HT1080 (cell line): ENCODE results near the gene BEGAIN. TPM values are rescaled to one million over a fixed set of nuclear protein-coding genes. Genes with fewer than 3 reads are reported as not detected.
A peak's percentile ranks its signal among the peaks of the same experiment; 100 is the strongest.
"Not testable (repeated sequence)": the region's sequence is repeated elsewhere in the genome, so short reads cannot be mapped to it uniquely, and the experiment has no call there.

Source experiments
- DNase-seq: peaks from one replicate; pipeline ENCODE4 v3.0.0-alpha.2; 2015; ENCODE audit warnings: low read depth
- total RNA-seq: library from RNA; depleted of rRNA; stranded (reverse); fragments of >200 nt; shearing (Covaris generic); gene quantifications from 2 replicates; pipeline ENCODE4 v1.2.3, GENCODE V29; 2014

The BEGAIN gene
- total RNA-seq, 1 experiment from 2014 or later: 0.35 TPM

DNA sequence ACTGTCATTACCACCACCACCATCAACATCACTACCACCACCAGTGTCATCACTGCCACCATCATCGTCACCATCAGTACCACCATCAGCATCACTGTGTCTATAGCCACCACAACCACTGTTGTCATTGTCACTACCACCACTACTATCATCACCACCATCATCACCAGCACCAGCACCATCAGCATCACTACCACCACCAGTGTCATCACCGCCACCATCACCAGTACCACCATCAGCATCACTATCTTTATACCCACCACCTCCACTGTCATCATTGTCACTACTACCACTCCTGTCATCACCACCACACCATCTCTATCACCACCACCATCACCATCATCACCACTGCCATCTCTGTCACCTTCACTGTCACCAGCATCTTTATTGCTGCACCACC lies 60.6 kb downstream of the BEGAIN start:
- DNase-seq: no peak

GRCh38 chr14:100526057-100526456 lies 61.2 kb downstream of the BEGAIN start:
- no peak for DNase-seq

DNA sequence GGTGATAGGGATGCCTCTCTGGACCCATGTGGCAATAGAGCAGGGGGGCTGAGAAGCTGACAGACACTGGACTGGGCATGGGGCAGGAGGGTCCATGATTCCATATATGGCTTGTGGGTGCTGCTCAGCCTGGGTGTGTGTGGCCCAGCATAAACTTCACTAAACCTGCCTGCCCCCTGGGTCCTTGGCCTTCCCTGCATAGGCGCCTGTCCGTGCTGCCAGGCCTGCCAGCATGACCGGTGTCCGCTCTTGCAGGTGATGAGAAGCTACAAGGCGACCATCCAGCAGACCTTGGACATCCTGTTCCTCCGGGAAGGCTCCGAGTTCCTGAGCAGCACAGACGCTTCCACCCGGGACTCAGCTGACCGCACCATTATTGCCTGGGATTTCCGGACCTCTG lies 61.6 kb downstream of the BEGAIN start:
- no peak for DNase-seq

DNA sequence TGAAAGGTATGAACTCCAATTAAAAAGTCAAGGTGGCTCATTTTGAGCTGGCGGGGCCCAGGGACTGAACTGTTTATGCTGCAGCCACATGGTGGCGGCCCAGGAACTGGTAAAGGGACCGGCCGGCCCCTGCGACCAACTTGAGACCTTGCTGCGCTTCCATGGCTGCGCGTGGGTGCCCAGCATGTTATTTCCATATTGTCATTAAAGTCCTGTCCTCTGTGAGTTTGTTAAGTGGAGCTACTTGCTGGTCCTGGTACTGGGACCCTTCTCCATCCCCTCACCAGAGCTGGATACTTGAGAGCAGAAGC lies 62.3 kb downstream of the BEGAIN start:
- no peak for DNase-seq

GRCh38 chr14:100524233-100524932 lies 62.8 kb downstream of the BEGAIN start:
- no peak for DNase-seq

DNA sequence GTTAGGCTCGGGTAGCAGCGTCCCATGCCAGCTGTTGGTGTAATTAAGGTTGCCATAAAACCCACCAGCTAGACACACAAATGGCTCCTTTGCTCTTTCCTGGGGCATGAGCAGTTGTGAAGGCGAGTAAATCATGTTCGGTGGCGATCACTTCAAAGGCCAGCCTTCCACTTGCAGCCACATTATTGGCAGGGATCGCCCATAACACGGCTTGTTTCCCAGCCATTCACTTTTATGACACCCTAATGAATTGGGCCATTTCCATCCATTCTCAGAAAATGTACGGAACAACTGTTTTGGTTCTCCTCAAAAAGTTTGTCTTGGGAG lies 63.4 kb downstream of the BEGAIN start:
- DNase-seq: no peak

- no peak for DNase-seq
Measured at GRCh38 chr14:100523131-100523842, 63.9 kb downstream of the BEGAIN start.

DNA sequence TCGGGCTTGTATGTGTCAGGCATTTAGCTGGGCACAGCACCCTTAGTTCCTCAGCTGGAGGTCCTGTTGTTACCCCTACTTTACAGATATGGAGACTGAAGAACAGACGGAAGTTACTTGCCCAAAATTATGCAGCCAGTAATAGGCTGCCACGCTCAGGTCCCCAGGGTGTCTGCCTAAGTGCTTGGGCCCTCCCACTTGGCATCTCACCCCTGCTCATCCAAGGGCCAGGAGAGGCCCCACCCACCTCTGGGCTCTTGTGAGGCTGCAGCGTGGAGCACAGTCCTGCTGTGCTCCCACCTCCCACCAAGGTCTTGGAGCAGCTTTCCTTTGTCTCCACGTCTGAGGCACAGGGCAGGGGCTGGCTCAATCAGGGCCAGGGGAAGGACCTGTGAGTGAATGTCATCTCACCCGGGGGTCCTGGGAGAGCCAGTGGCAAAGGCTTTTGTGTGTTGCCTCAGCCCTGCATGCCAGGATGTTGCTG lies 64.6 kb downstream of the BEGAIN start:
- no peak for DNase-seq

DNA sequence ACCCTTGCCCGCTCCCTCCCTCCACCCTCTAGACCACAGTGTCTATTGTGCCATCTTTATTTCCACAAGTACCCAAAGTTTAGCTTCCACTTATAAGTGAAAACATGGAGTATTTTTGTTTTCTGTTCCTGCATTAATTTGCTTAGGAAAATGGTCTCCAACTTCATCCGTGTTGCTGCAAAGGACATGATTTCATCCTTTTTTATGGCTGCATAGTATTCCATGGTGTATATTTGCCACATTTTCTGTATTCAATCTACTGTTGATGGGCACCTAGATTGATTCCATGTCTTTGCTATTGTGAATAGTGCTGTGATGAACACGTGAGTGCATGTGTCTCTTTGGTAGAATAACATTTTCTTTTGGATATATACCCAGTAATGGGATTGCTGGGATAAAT lies 81.2 kb downstream of the BEGAIN start:
- not testable (repeated sequence) for DNase-seq

- peak; percentile 69 for DNase-seq
Measured at GRCh38 chr14:100504372-100505078, 82.7 kb downstream of the BEGAIN start.

- DNase-seq: no peak
Measured at GRCh38 chr14:100503251-100503650, 84.0 kb downstream of the BEGAIN start.

DNA sequence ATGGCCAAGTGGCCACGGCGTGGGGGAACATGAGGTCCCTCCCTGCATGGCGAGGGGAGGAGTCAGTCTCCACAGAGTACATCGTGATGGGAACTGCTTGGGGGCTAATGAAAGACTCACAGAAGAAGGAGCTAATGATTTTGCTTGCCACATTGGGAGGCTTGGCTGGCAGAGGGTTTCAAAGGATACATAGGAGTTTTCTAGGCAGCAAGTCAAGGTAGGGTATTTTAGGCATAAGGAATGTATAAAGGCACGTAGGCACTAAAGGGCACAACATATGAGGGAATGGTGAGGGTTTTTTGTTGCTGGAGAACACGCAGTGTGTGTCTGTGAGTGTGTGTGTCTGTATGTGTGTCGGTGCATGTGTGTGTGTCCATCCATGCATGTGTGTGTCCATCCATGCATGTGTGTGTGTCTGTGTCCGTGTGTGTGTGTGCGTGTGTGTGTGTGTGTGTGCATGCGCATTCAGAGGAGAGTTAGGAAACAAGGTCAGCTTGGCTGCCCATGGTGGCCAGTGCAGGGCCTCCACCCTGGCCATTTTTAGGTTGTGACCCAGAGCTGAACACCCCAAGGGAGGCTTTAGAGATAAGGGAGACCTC lies 84.5 kb downstream of the BEGAIN start:
- DNase-seq: no peak

GRCh38 chr14:100500128-100500527 lies 87.1 kb downstream of the BEGAIN start:
- no peak for DNase-seq

- no peak for DNase-seq
Measured at GRCh38 chr14:100498068-100498467, 89.1 kb downstream of the BEGAIN start.

DNA sequence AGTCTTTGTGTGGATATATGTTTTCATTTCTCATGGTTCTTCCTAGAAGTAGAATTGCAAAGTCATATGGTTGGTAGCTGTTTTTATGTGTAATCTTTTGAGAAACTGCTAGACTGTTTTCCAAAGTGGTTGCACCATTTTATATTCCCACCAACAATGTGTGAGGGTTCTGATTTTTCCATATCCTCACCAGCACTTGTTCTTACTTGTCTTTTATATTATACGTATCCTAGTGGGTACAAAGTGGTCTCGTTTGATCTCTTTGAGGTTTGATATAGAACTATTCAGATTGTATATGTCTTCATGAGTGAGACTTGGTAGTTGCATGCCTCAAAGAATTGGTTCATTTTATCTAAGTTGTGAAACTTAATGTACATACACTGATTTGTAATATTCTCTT lies 91.3 kb downstream of the BEGAIN start:
- DNase-seq: no peak

DNA sequence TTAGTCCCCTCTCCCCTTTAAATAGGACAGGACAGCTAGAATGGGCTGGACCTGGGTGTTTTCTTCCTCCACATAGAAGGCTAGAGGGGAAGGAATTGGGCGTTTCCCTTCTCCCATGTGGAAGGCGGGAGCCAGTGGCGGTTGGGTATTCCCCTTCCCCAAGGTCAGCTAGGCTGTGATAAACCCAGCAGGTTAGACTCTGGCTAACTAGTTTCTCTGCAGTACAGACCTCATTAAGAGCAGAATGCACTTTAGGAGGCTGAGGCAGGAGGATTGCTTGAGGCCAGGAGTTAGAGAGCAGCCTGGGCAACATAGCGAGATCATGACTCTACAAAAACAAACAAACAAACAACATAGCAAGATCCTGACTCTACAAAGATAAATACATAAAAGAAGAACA lies 92.6 kb downstream of the BEGAIN start:
- DNase-seq: no peak

DNA sequence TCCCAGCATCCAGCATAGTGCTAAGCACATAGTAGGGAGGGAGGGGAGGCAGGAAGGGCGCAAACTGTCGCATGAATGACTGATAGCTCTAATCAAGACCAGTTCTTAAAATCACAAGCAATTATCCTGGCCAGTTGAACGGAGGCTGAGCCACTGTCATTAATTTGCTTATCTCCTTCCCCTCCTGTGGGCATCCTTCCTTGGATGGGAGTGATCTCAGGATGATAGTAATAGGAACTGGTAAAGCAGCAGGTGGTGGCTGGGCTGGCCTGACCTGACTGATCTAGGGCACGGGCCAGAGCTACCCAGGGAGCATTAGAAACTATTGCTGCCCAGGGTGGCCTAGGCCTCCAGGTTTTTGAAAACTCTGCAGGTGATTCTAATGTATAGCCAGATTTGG lies 97.0 kb downstream of the BEGAIN start:
- DNase-seq: no peak

DNA sequence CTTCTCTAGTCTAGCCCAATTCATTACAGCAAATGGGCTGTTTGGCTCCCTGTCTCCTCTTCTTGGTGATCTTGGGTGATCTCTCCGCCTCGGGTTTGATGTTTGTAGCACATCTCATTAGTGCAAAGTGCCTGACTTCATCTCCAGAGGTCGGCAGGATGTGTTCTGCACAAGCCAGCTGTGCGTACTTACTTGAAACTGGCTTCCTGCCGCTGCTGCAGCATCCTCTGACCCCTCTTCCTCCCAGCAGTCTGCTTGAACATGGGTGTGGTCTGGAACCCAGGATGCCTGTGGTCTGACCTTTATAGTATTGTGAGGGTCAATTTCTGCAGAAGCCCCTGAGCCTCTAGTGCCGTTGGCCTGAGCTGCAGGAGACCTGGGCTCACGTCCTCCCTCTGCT lies 99.2 kb downstream of the BEGAIN start:
- DNase-seq: no peak

DNA sequence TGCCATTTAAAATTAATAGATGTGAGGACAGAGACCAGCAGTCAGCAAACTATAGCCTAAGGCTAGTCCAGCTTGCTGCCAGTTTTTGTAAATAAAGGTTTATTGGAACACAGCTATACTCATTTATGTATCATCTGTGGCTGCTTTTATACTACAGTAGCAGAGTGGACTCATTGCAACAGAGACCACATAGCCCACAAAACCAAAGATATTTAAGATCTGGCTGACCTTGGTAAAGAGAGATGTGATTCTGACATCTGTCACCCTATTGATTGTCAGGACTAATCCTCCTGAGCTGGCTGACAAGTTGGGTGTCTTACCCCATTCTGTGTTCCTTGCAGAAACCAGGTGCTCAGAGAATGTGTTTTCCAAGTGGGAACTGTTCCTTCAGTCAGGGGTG lies 99.9 kb downstream of the BEGAIN start:
- DNase-seq: no peak
